Measurements from ENCODE around the gene C11orf68.
A peak's percentile ranks its signal among the peaks of the same experiment; 100 is the strongest.
"Not testable (repeated sequence)": the region's sequence is repeated elsewhere in the genome, so short reads cannot be mapped to it uniquely, and the experiment has no call there.

Gene C11orf68

DNA sequence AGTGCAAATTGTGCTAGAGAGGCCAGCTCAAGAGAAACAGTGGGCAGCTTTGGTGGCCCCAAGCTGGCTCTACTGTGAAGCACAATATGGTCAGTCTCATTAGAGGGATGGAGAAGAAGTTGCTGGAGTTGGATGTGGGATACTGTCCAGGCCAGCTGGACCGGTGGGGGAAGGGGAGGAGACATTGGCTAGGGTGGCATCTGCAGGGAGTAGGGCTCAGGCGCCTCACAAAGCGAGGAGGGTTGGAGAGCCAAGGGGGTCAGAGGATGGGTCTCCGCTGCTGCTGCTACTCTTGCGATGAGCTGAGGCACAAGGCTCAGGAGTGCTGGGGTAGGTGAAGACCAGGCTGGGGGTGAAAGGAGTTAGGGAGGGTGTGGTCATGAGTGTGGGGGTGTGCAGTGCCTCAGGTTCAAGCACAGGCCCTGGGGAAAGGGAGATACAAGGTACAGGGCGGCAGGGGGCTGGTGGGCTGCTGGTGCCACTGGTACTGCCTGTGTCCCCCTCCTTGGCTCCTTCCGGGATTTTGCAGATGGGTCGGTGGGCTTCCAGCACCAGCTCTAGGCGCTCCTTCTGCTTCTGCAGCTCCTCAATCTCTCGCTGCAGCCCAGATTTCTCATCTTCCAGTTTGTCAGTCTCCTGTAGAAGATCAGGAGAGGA is 26.1 kb downstream of the C11orf68 start:
- TF ChIP-seq, protein P1, sequence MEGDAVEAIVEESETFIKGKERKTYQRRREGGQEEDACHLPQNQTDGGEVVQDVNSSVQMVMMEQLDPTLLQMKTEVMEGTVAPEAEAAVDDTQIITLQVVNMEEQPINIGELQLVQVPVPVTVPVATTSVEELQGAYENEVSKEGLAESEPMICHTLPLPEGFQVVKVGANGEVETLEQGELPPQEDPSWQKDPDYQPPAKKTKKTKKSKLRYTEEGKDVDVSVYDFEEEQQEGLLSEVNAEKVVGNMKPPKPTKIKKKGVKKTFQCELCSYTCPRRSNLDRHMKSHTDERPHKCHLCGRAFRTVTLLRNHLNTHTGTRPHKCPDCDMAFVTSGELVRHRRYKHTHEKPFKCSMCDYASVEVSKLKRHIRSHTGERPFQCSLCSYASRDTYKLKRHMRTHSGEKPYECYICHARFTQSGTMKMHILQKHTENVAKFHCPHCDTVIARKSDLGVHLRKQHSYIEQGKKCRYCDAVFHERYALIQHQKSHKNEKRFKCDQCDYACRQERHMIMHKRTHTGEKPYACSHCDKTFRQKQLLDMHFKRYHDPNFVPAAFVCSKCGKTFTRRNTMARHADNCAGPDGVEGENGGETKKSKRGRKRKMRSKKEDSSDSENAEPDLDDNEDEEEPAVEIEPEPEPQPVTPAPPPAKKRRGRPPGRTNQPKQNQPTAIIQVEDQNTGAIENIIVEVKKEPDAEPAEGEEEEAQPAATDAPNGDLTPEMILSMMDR (IDR thresholded peaks at IDR 0.05; ENCODE audit: low read depth, low read length), result no peak
- no peak for DNase-seq (ENCODE audit: extremely low read depth, low read depth)

DNA sequence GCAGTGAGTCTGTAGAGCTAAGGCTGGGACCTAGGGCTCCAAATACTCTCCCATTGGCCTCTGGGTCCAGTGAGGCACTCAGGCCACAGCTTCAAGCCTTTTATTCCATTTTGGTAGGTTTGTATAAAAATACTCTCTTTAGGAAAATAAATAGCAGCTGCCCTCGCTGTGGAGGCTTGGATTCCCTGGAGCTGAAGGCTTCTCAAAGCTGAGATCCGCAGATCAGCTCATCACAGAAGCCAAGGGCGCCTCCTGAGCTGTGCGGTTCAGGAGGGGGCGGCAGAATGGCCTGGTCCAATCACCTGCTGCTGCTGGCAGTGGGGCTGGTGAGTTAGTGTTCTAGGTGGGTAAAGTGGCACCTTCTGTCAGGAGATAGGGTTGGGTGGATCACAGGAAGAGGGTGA is 26.7 kb downstream of the C11orf68 start:
- DNase-seq (ENCODE audit: extremely low read depth, low read depth), result not testable (repeated sequence)

DNA sequence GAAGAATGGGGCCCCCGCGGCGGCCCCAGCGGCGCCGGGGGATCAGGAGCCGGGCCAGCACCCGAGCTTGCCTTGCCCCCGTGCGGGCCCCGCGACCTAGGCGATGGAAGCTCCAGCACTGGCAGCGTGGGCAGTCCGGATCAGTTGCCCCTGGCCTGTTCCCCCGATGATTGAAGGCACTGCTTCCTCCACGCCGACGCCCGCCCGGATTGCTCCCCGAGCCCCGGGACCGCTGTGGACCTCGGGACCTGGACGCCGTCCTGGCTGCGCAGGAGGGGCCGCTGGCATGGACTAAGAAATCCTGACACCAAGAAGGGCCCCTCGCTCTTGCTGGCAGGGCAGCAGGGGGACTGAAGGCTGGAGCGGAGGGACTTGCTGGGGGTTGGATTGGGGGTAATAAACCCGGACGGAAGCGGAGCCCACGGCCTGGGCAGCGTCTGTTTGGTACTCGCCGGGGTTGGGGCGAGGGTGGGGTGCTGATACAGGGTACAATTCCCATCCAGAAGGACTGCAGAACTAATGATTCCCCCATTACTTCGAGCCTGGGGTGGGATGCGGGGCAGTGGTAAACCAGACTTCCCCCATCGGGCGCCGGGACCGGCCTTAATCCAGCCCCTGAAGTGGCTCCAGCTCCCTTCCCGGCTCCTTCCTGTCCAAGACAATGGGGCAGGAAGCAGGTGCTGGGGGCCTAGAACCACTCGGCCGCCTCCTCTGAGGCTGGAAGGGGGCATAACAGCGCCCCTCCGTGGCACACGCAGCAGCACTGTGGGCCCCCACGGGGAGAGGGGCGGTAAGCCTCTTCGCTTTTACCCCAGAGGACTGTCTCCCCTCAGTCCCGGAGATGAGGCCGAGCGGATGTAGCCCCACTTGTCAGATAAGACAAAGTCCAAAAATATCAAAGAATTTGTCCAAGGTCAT is 27.4 kb downstream of the C11orf68 start:
- TF ChIP-seq, protein P1 (IDR thresholded peaks at IDR 0.05; ENCODE audit: low read depth, low read length), result peak; percentile 32
- DNase-seq (ENCODE audit: extremely low read depth, low read depth), result no peak

DNA sequence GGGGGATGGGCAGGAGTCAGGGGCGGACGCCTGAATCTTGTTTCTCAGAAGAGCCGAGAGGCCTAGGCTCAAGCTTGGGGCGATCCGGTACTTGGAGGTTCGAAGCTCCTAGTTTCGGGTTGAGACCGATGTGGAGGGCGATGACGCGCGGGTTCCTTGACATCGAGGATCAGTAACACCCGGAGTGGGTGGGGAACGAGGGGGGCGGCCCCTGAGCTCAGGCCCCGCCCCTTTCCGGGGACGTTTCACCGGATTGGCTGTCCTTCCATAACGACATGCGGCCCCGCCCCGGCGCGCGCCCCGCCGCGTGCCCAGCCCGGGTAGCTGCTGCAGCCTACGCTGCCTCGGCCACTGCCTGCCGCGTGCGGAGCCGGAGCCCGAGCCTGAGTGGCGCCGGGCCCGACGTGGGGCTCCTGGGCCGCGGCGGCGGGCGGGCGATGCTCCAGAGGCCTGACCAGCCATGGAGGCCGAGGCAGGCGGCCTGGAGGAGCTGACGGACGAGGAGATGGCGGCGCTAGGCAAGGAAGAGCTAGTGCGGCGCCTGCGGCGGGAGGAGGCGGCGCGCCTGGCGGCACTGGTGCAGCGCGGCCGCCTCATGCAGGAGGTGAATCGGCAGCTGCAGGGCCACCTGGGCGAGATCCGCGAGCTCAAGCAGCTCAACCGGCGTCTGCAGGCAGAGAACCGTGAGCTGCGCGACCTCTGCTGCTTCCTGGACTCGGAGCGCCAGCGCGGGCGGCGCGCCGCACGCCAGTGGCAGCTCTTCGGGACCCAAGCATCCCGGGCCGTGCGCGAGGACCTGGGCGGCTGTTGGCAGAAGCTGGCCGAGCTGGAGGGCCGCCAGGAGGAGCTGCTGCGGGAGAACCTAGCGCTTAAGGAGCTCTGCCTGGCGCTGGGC is 28.3 kb downstream of the C11orf68 start, which contains the start of gene CCDC85B:
TSS of gene CCDC85B (plus strand) at position 350 of the 895 bp plus-strand sequence. CDS start at position 461, 111 bp downstream.
- TF ChIP-seq, protein P1 (IDR thresholded peaks at IDR 0.05; ENCODE audit: low read depth, low read length), result no peak
- DNase-seq (ENCODE audit: extremely low read depth, low read depth), result peak; percentile 93

DNA sequence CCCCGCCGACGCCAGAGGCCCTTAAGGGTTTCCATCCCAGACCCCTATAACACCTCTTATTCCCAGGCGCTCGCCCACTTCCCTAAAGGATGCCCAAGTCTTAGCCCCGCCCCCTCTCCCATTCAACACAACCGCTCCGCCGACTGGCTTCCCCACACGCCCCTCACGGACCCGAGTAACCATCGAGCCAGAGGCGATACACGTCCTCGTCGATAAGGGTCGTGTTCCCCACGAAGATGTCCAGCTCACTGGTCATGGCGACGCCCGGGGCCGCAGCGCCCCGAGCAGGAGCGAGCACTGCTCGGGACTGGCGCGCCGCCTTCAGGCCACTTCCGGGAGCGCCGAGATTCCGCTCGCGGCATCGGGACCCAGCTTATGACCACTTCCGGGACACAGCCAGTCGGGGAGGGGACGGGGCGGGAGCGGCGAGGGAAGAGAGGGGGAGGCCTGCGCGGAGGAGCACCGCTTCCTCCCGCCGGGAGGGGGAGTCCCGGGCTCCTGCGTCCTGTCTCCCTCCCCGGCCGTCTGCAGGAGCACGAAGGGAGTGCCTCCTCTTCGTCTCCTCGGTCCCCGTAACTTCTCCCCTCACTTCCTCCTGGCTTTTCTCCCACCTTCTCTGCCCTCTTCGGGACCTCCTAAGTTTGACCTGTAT is 30.6 kb downstream of the C11orf68 start, which contains the start of gene FIBP:
TSS of gene FIBP (minus strand) at position 309 of the 652 bp plus-strand sequence. CDS start at position 256, 53 bp downstream.
- TF ChIP-seq, protein P1 (IDR thresholded peaks at IDR 0.05; ENCODE audit: low read depth, low read length), result peak; percentile 73

DNA sequence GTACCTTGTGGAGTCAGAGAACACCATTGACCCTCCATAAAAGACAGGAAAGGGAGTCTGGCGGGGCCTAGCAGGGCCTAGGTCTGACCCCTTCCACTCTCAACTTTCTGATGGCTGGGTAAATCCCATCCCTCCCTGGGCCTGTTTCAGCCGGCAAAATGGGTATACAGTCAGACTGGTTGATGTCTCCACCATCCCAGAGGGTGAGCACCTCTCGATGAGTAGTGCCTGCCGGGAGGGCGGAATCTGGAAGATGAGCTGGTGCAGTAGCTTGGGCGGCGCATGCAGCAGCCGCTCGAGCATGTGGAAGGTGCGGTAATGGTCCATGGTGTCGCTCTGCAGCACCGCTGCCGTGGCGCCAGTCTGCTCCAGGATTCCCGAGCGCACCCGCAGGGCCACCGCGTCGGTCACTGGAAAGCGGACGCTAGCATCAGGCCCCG is 31.1 kb downstream of the C11orf68 start:
- no peak for DNase-seq (ENCODE audit: extremely low read depth, low read depth)
- TF ChIP-seq, protein P1 (IDR thresholded peaks at IDR 0.05; ENCODE audit: low read depth, low read length), result no peak

More for the DNA sequence above, 30.6 kb downstream of the C11orf68 start, which contains the start of gene FIBP:
- peak; percentile 94 for DNase-seq (ENCODE audit: extremely low read depth, low read depth)

Data from AG09319 (cell line).